K562 (cell line): ENCODE results near the gene DNAJC9. TPM values are rescaled to one million over a fixed set of nuclear protein-coding genes. Genes with fewer than 3 reads are reported as not detected.

ENCODE experiments used
- BRF2 ChIP-seq: IDR thresholded peaks from 3 replicates; pipeline ENCODE4 v1.6.1; 2011; ENCODE audit warnings: borderline replicate concordance, mild to moderate bottlenecking; ENCODE audit not compliant: insufficient read length, insufficient read depth
- CREB1 ChIP-seq, 2 experiments: sonication (generic) in 1 of 2; formaldehyde crosslinking in 1 of 2; IDR thresholded peaks; 2 replicates each; pipeline versions ENCODE4 v1.6.1 to v1.8.0; 2012 to 2022; ENCODE audit warnings: inconsistent platforms in 1 of 2, mild to moderate bottlenecking in 1 of 2, missing genetic modification reagents in 1 of 2, moderate library complexity in 1 of 2
- E2F3 ChIP-seq: fragments of 250-450 bp; sonication (Bioruptor Pico); IDR thresholded peaks from 2 replicates; pipeline ENCODE4 v1.4.0; 2020; ENCODE audit warnings: mild to moderate bottlenecking
- ESRRA ChIP-seq: fragments of 450-650 bp; IDR thresholded peaks from 2 replicates; pipeline ENCODE4 v1.6.1; 2014; ENCODE audit warnings: low read depth, mild to moderate bottlenecking, moderate library complexity, borderline replicate concordance
- JUNB ChIP-seq: fragments of 450-650 bp; formaldehyde crosslinking; conservative IDR thresholded peaks from 2 replicates; pipeline ENCODE4 v1.4.0; 2020; ENCODE audit warnings: mild to moderate bottlenecking
- PYGO2 ChIP-seq: fragments of 450-650 bp; IDR thresholded peaks from 2 replicates; pipeline ENCODE4 v1.6.1; 2016; ENCODE audit warnings: mild to moderate bottlenecking, missing genetic modification characterization, moderate library complexity, missing compliant biosample characterization
- ZNF41 ChIP-seq: fragments of 250-450 bp; sonication (Bioruptor Pico); conservative IDR thresholded peaks from 2 replicates; pipeline ENCODE4 v1.4.0; 2020; ENCODE audit warnings: mild to moderate bottlenecking
- ZNF518B ChIP-seq: fragments of 250-450 bp; sonication (Bioruptor Pico); IDR thresholded peaks from 2 replicates; pipeline ENCODE4 v1.5.0; 2021; ENCODE audit warnings: mild to moderate bottlenecking, moderate library complexity
- polyA plus RNA-seq, 8 experiments: library from polyadenylated mRNA; depleted of rRNA in 4 of 8; stranded (reverse) in 5 of 8; unstranded in 3 of 8; fragments of >200 nt; fragmentation: Nextera tagmentation in 2 of 8; fragmentation: Illumina TruSeq in 1 of 8; extraction: Ambion mirVana in 2 of 8; extraction: Trizol in 1 of 8; gene quantifications; 2 replicates each; pipeline versions ENCODE4 v1.2.1 to v1.2.3, GENCODE V29; 2011 to 2014; ENCODE audit warnings: inconsistent platforms in 1 of 8, missing spikeins in 1 of 8
- total RNA-seq, 7 experiments: library from RNA; depleted of rRNA in 6 of 7; stranded (reverse); fragments of >200 nt in 6 of 7; fragmentation: Illumina TruSeq in 2 of 7; extraction: Trizol in 2 of 7; gene quantifications; 2 replicates each; pipeline versions ENCODE4 v1.2.1 to v1.2.3, GENCODE V29; 2011 to 2021; ENCODE audit warnings: low replicate concordance in 1 of 7
- TF ChIP-seq, protein P1 (sequence below): sonication (generic); formaldehyde crosslinking; IDR thresholded peaks from 2 replicates; pipeline ENCODE4 v1.8.1; 2023; ENCODE audit warnings: missing genetic modification reagents, mild to moderate bottlenecking, borderline replicate concordance
- TF ChIP-seq, protein P2 (sequence below): IDR thresholded peaks from 3 replicates; pipeline ENCODE4 v1.6.1; 2011; ENCODE audit warnings: borderline replicate concordance, mild to moderate bottlenecking, moderate library complexity; ENCODE audit not compliant: insufficient read length; ENCODE audit errors: extremely low read depth

DNAJC9 gene
- total and polyA plus RNA-seq, 9 of the 15 experiments (the other 6 are each of a cell fraction or from before 2014, with no cell fraction given), result 66.7 to 133 (median 102) TPM

DNA sequence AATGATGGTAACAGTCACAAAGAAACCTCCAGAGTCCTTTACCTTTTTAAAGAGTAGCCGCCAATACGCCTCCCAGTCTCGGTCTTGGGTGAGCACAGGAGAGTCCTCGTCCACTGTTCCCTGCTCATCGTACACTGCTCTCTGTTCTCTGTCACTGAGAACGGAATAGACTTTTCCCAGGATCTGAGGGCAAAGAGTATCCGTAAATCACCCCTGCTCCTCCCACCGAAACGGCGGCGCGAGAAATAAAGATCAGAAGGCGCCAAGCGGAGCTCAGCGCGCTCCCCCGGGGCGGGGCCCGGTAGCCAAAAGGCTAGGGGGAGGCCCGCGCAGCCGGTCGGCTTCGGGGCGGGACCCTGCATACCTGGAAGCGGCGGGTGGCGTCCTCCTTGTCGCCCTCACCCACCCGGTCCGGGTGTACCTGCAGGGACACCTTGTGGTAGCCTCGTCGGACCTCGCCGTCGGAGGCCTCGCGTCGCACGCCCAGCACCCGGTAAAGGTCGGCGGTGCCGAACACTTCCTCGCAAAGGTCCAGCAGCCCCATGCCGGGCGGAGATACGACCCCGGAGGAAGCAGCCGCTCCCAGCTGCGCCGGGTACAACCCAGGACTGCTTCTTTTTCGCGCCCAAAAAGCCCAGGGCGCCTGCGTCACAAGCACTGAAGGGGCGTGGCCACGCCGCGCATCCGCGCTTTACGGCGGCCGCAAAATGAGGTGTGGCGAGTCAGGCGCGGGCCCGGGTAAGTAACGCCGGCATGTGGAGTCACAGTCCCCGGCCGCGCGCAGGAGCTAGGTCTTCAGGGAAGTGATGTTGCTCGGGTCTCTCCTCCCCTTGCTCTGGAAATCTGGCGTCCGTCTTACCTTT, at the start of gene DNAJC9 (continued):
- TF ChIP-seq ZNF518B (no peak; the same call in 1 of the 2 replicates), ZNF41 (peak; percentile 37; the same call in 1 of the 2 replicates), E2F3 (CRISPR knock-in tag) (peak; percentile 98), PYGO2 (tag) (no peak), ESRRA (peak; percentile 79), CREB1 (IDR thresholded peaks at IDR 0.05) (peak; percentile 86), CREB1 (CRISPR knock-in tag; IDR thresholded peaks at IDR 0.05) (peak; percentile 91), JUNB (CRISPR knock-in tag) (no peak), BRF2 (no peak)
- TF ChIP-seq, protein P1, sequence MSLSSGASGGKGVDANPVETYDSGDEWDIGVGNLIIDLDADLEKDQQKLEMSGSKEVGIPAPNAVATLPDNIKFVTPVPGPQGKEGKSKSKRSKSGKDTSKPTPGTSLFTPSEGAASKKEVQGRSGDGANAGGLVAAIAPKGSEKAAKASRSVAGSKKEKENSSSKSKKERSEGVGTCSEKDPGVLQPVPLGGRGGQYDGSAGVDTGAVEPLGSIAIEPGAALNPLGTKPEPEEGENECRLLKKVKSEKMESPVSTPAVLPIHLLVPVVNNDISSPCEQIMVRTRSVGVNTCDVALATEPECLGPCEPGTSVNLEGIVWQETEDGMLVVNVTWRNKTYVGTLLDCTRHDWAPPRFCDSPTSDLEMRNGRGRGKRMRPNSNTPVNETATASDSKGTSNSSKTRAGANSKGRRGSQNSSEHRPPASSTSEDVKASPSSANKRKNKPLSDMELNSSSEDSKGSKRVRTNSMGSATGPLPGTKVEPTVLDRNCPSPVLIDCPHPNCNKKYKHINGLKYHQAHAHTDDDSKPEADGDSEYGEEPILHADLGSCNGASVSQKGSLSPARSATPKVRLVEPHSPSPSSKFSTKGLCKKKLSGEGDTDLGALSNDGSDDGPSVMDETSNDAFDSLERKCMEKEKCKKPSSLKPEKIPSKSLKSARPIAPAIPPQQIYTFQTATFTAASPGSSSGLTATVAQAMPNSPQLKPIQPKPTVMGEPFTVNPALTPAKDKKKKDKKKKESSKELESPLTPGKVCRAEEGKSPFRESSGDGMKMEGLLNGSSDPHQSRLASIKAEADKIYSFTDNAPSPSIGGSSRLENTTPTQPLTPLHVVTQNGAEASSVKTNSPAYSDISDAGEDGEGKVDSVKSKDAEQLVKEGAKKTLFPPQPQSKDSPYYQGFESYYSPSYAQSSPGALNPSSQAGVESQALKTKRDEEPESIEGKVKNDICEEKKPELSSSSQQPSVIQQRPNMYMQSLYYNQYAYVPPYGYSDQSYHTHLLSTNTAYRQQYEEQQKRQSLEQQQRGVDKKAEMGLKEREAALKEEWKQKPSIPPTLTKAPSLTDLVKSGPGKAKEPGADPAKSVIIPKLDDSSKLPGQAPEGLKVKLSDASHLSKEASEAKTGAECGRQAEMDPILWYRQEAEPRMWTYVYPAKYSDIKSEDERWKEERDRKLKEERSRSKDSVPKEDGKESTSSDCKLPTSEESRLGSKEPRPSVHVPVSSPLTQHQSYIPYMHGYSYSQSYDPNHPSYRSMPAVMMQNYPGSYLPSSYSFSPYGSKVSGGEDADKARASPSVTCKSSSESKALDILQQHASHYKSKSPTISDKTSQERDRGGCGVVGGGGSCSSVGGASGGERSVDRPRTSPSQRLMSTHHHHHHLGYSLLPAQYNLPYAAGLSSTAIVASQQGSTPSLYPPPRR, result no peak
- TF ChIP-seq, protein P2, sequence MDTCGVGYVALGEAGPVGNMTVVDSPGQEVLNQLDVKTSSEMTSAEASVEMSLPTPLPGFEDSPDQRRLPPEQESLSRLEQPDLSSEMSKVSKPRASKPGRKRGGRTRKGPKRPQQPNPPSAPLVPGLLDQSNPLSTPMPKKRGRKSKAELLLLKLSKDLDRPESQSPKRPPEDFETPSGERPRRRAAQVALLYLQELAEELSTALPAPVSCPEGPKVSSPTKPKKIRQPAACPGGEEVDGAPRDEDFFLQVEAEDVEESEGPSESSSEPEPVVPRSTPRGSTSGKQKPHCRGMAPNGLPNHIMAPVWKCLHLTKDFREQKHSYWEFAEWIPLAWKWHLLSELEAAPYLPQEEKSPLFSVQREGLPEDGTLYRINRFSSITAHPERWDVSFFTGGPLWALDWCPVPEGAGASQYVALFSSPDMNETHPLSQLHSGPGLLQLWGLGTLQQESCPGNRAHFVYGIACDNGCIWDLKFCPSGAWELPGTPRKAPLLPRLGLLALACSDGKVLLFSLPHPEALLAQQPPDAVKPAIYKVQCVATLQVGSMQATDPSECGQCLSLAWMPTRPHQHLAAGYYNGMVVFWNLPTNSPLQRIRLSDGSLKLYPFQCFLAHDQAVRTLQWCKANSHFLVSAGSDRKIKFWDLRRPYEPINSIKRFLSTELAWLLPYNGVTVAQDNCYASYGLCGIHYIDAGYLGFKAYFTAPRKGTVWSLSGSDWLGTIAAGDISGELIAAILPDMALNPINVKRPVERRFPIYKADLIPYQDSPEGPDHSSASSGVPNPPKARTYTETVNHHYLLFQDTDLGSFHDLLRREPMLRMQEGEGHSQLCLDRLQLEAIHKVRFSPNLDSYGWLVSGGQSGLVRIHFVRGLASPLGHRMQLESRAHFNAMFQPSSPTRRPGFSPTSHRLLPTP, result no peak
